ENCODE measurements around the gene SBK3. TPM values are rescaled to one million over a fixed set of nuclear protein-coding genes. Genes with fewer than 3 reads are reported as not detected.

SBK3 gene
- total and polyA plus RNA-seq, 2 of the 8 experiments (the other 6 are each of a cell fraction or from before 2014, with no cell fraction given), result 0.76 to 1.5 TPM

DNA sequence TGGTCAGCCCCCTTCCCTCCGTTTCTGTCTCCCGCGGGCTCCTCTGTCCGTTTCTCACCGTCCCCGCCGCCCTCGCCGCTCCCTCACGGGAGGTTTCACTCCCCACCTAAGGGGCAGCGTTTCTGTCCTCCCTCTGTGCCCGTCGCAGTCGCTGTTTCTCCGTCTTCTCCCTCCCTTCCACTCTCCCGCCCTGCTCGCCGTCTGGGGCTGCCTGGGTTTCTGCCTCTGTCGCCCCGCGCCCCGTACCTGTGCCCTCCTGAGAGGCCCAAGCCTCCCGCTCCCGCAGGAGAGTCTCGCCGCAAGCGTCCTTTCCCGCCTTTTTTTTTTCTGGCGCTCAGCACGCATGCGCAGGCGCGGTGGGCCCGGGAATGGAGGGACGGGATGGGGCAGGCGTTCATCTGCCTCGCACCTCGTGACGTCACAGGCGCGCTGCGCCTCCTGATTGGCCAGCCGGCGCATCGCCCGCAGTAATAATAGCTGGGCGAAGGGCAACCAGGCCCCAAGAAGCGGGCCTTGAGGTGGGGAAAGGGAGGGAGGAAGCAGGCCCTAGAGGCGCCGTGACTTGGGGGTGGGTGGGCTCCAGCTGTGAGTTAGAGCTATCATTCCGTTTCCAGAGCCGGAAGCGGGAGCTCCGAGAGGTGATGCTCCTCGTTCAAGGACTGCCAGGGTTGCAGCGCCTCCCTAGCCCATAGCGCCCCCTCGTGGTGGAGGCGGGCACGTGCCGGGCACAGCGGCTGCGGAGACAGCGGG lies 41.7 kb downstream of the SBK3 start:
- Histone ChIP-seq H3K14ac (ENCODE audit: insufficient read length) (no peak overlapping the region), H4K5ac (ENCODE audit: insufficient read length, low read depth, low read length) (no peak overlapping the region), H2AFZ (ENCODE audit: low read length) (no peak overlapping the region), H2BK20ac (ENCODE audit: low read length) (no peak overlapping the region), H3K18ac (ENCODE audit: extremely low read depth, low read length) (peak overlapping the region; percentile 71; the same call in 1 of the 2 replicates), H3K79me1 (ENCODE audit: low read depth, low read length) (no peaks in the 10 kb centered on the region), H3K4me1 (replicated peaks in 1 of 4; ENCODE audit: control insufficient read depth in 3 of 4, insufficient read depth in 4 of 4, low read length in 3 of 4) (no peaks in the 10 kb centered on the region), H2AK5ac (ENCODE audit: low read depth, low read length) (no peak overlapping the region), H3K23me2 (ENCODE audit: low read depth, low read length) (no peaks in the 10 kb centered on the region), H3K56ac (replicated peaks; ENCODE audit: insufficient read length, low read depth, low read length) (no peak overlapping the region), H2BK120ac (replicated peaks; ENCODE audit: low read depth, low read length) (no peak overlapping the region), H3K23ac (ENCODE audit: insufficient read length) (no peak overlapping the region), H3K4me2 (ENCODE audit: insufficient read depth in 1 of 2, low read depth in 2 of 2, low read length in 2 of 2) (peak overlapping the region in 1 of 2 experiments; percentile 55; a peak in 3 of 4 replicates), H3K9ac (replicated peaks in 1 of 4; ENCODE audit: extremely low read depth in 1 of 4, low read depth in 3 of 4, low read length in 3 of 4) (no peak overlapping the region), H2BK12ac (ENCODE audit: low read depth, low read length) (no peak overlapping the region), H3K27me3 (replicated peaks in 1 of 4; ENCODE audit: control insufficient read depth in 3 of 4, extremely low read depth in 1 of 4, insufficient read depth in 3 of 4, low read length in 3 of 4) (peaks cover 11 to 23% (median 17%) of the 10 kb centered on the region in 4 experiments), H4K8ac (ENCODE audit: extremely low read depth, insufficient read depth, low read length) (no peak overlapping the region; the same call in 1 of the 2 replicates), H3K4ac (replicated peaks; ENCODE audit: insufficient read length, low read depth, low read length) (no peak overlapping the region), H3K79me2 (ENCODE audit: control insufficient read depth in 1 of 2, insufficient read depth in 2 of 2, low read length in 2 of 2) (no peaks in the 10 kb centered on the region), H3K4me3 (ENCODE audit: extremely low read depth in 1 of 4, insufficient read depth in 2 of 4, low read depth in 3 of 4, low read length in 4 of 4) (peak overlapping the region in 1 of 4 experiments; percentile 43; a peak in 2 of 8 replicates), H3K27ac (ENCODE audit: low read depth, low read length) (no peak overlapping the region), H2BK5ac (ENCODE audit: low read depth, low read length) (no peak overlapping the region), H4K20me1 (replicated peaks in 1 of 2; ENCODE audit: control insufficient read depth in 1 of 2, insufficient read depth in 2 of 2, low read length in 2 of 2) (no peaks in the 10 kb centered on the region), H2BK15ac (ENCODE audit: low read length) (no peak overlapping the region), H4K91ac (replicated peaks; ENCODE audit: insufficient read length, low read length) (no peak overlapping the region), H3K9me3 (ENCODE audit: insufficient read depth in 2 of 2, low read depth in 1 of 2, low read length in 1 of 2) (peaks cover 8 to 9% of the 10 kb centered on the region in 2 experiments; a peak in 3 of 4 replicates), H3K36me3 (ENCODE audit: control insufficient read depth in 2 of 4, insufficient read depth in 4 of 4, low read length in 3 of 4) (peaks cover 0 to 3% (median 0%) of the 10 kb centered on the region in 4 experiments; a peak in 1 of 8 replicates)
- FAIRE-seq (no peak), DNase-seq (ENCODE audit: low read depth in 1 of 2, low spot score in 2 of 2) (peak; percentile 78 to 100)
- ChIA-PET CTCF (ENCODE audit: partially characterized antibody) (interaction anchor here (0.7 to 2.7 kb wide), 42 partner anchors 9 to 1065 kb away, joined by 3 to 31 read pairs (median 5); partner anchors contain the start of genes ISOC2, NAT14, SBK3 and ZNF628), POLR2A (ENCODE audit: partially characterized antibody) (interaction anchor here (0.6 to 2.6 kb wide), 7 partner anchors 10 to 96 kb away, joined by 3 to 15 read pairs (median 3); partner anchors contain the start of genes FIZ1, NAT14 and UBE2S)
- 14% methylated on average over 52 of the region's 64 CpGs; no CpG with 5 or more reads in 1 of the 2 experiments for WGBS, 2 experiments (ENCODE audit: extremely low coverage in 1 of 2, insufficient coverage in 1 of 2, insufficient read length in 1 of 2, insufficient replicate concordance in 2 of 2, low coverage in 1 of 2, low lambda C conversion rate in 2 of 2, missing lambda C conversion rate in 1 of 2)
- no peak for TF ChIP-seq ZNF274 (IDR thresholded peaks at IDR 0.05; ENCODE audit: borderline replicate concordance, extremely low read depth, low read length)
- TF ChIP-seq SUZ12 (IDR thresholded peaks at IDR 0.05; ENCODE audit: low read length), result no peak
- TF ChIP-seq YY1 (IDR thresholded peaks at IDR 0.05; ENCODE audit: low read depth, low read length), result no peak
- no peak for TF ChIP-seq TEAD4 (IDR thresholded peaks at IDR 0.05; ENCODE audit: low read depth, low read length)
- TF ChIP-seq CREB1 (IDR thresholded peaks at IDR 0.05), result peak; percentile 96
- TF ChIP-seq KDM4A (IDR thresholded peaks at IDR 0.05; ENCODE audit: low read depth, low read length, severe bottlenecking), result peak; percentile 98
- TF ChIP-seq SAP30 (IDR thresholded peaks at IDR 0.05; ENCODE audit: insufficient read depth, insufficient replicate concordance, low read length), result no peak
- TF ChIP-seq BACH1 (IDR thresholded peaks at IDR 0.05; ENCODE audit: low read length), result no peak
- peak; percentile 96 for TF ChIP-seq RFX5 (IDR thresholded peaks at IDR 0.05; ENCODE audit: borderline replicate concordance, low read depth, low read length)
- TF ChIP-seq FOSL1 (IDR thresholded peaks at IDR 0.05; ENCODE audit: insufficient read depth, low read depth, low read length), result no peak
- TF ChIP-seq, protein P1, sequence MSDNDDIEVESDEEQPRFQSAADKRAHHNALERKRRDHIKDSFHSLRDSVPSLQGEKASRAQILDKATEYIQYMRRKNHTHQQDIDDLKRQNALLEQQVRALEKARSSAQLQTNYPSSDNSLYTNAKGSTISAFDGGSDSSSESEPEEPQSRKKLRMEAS (IDR thresholded peaks at IDR 0.05), result peak; percentile 99
- TF ChIP-seq SIRT6 (IDR thresholded peaks at IDR 0.05; ENCODE audit: low read length), result no peak
